NCI-H1930 (cell line): ENCODE results near the gene FLOT2.
"Not testable (repeated sequence)": the region's sequence is repeated elsewhere in the genome, so short reads cannot be mapped to it uniquely, and the experiment has no call there.

Experiments
- DNase-seq, 2 experiments: peaks; one replicate each; lab custom pipeline; 2025; lab: John Stamatoyannopoulos, UW

The FLOT2 gene, protein sequence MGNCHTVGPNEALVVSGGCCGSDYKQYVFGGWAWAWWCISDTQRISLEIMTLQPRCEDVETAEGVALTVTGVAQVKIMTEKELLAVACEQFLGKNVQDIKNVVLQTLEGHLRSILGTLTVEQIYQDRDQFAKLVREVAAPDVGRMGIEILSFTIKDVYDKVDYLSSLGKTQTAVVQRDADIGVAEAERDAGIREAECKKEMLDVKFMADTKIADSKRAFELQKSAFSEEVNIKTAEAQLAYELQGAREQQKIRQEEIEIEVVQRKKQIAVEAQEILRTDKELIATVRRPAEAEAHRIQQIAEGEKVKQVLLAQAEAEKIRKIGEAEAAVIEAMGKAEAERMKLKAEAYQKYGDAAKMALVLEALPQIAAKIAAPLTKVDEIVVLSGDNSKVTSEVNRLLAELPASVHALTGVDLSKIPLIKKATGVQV

DNA sequence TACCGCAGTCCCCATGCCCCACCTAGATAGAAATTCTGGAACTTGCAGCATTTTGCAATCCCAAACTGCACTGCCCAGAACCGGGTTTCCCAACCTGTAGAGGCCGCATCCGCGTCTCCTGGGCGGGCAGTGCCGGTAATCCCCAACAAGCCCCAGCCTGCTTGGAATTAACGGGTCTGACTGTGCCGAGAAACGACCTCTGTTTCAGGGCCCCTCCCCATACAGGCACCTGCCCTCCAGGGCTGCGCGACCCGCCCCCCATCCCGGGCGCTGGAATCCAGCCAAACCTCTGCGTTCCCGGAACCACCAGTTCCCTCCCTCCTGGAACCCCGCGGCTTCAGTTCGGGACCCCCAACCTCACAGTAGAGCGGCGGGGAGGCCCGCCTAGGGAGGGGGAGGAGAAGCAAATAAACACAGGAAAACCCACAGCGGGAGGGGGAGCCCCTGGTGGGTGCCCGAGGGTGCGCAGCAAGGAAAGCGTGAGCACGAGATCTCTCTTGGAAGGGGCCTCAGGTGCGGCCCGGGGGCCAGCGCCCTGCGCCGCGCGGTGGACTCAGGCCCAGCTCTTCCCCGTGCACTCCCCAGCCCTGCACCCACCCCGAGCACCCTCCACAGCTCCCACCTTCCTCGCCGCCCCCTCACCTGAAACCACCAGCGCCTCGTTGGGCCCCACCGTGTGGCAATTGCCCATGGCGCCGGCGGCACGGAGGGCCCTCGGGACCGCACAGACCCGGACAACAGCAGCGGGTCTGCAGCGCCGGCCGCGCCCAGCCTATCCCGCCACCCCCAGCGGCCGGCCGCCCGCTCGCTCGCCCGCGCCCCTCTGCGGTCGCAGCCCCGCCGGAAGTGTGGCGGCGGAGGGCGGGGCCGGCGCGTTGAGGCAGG lies at the start of gene FLOT2:
Gene FLOT2, minus strand, starts transcription at position 850 of the 885 bp plus-strand sequence. Its CDS starts 159 bp downstream, at position 691.
- DNase-seq = peak; percentile 44 to 60

- DNase-seq = no peak
Measured at GRCh38 chr17:28946239-28946638, 48.7 kb upstream of the FLOT2 start.

DNA sequence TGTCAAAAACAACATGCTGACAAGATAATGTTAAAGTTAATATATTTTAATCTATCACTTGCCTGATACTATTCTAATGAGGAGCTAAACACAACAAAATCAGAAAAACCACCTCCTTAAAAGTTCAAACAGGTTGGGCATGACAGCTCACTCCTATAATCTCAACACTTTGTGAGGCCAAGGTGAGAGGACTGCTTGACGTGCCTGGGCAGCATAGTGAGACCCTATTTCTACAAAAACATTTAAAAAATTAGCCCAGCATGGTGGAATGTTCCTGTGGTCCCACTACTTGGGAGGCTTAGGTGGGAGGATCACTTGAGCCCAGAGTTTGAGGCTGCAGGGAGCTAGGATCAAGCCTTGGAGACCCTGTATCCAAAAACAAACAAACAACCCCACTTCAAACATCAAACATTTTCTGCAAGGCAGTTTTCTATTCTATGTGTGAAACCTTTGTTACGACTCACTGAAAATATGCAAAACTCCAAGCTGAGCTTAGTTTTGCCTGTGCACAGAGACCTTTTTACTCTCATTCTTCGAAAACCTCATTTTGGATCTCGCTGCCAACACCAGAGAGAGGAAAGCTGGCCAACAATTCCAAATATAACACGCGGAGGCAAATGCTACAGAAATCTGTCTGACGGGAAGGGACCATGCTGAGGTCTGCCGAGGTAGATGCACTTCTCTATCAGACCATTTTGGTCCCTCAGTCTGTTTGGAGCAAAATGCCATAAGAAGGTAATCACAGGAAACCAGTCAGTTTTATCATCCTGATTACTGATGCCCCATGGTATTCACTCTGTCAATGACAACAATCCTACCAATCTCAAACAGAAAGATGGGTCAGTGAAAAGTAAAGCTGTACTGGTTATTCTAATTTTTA lies 47.6 kb upstream of the FLOT2 start:
- DNase-seq = no peak

- DNase-seq = no peak
Measured at GRCh38 chr17:28944343-28944742, 46.8 kb upstream of the FLOT2 start.

- DNase-seq = no peak
Measured at GRCh38 chr17:28942925-28943324, 45.4 kb upstream of the FLOT2 start.

GRCh38 chr17:28941251-28941650 lies 43.7 kb upstream of the FLOT2 start:
- no peak for DNase-seq

DNA sequence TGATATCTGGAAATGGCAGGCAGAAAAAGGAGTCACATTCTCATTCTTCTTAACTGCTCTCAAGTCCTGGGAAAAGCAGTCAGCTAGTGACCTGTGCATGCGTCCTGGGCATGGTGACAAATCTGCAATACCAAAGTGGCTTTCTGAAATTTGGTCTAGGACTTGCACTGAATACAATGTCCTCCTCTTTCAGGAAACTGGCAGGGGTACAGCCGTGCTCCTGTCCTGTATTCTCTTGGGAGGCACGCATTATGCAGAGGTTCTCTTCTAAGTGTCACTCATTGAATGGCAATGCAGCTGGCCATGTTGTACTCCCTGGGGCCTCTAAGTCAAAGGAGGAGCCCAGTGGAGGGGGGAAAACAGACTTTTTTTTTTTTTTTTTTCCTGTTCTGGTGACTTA lies 43.1 kb upstream of the FLOT2 start:
- DNase-seq = no peak

DNA sequence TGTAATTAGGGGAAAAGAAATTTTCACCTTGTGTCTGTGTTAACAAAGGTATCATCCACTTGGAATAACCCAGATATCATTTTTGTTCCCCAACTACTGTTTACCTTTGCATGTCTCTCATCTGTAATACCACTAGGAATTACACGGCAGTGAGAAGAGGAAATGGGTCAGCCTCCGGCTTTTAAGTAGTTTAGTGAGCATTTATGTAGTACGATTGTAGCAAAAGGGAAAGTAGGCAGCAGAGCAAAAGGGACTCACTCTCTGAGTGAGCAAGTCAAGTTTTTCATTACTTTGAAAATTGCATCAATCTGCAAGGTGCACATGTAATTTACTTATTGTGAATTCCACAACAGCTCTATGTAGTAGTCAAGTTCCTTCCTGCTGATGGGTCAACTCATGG lies 42.6 kb upstream of the FLOT2 start:
- no peak for DNase-seq

DNA sequence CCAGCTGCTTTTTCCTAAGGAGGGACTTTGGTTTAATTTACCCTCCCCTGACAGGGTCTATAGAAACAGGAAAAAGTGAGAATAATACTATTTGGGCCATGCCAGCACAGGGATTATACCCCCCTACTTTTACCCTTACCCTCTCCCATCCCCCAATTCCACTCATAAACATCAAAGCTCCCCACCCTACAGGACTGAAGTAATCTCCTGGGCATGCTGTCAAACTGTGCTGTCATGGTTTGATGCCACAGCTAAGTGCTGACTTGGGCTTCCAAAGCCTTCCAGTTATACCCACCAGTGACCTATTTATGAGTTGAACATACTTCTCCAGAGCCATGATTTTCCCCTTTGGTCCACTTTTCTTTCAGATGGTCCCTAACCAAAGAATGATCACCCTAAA lies 41.0 kb upstream of the FLOT2 start:
- no peak for DNase-seq

DNA sequence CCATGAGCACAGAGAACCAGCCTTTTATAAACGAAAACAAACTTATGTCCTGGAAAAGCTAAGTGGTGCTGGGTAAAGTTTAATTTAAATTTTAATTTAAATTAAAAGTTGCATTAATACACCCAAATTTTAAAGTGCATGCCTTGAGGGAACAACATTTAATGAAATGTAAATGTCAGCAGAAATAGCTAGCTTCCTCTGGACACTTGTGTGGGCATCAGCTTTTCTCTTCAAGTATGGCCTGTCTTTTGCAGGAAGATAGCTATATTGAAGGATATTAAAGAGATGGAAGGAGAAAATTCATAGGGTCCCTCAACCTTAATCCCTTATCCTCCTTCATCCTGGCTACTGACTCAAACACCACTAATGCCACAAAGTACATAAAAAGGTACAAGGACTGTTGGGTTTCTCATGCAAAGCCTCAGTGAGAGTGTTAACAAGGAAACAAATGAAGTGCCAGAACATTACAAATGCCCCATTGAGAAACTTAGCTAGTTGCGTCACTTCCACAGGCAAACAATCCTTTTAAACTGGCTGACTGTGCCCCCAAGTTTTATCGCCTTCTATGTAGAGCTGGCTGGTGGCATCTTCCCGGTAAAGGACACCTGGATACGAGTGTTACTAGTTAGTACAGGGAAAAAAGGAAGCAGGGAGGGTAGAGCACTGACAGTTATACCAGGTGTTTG lies 39.7 kb upstream of the FLOT2 start:
- no peak for DNase-seq

DNA sequence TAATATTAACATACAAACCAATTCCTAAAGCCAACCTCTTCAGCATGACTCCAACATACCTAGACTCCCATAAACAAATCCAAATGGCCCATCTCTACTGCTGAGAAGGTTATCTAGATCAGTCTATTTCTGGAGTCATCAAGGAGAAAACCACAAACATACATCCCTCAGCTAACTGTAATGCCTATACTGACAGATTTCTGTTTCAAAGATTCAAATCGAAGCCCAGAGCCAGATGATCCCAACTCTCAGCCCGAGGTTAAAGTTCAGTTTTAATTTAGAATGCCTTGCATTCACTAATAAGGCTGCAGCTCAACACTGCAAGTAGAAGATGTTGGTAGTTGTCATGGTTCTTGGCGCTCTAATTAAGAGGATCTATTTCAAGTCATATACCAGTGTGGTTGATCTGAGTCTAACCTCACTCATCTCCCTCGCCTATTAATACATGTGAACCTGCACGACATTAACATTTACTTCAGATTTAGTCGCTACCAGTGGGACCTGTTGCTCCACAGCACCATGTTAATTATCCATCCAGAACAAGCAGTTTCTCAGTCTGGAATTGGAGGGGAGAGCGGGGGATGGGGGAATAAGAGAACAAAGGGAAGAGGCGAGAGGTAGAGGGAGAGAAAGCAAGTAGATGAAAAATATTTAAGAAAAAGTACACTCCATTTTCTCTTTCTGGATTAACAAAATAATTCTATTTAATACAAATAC lies 38.4 kb upstream of the FLOT2 start:
- no peak for DNase-seq

- not testable (repeated sequence) for DNase-seq
Measured at GRCh38 chr17:28934508-28934907, 37.0 kb upstream of the FLOT2 start.

DNA sequence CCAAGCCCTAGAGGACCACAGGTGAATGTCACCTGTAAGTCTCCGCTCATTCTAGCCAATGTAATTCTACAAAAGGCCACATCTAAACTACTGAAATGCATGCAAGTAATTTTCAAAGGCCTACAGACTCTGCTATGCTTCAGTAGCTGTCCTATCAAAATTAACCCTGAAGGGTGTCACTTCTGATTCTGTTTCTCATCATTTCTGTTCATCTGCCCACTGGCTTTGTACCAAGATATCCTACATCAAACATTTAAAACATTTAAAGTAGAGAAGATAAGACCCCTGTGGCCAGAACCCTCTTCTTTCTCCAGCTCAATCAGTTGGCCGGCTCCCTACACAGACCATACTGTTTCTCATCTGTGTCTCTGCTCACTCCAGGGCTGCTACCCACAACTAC lies 32.3 kb upstream of the FLOT2 start:
- no peak for DNase-seq

- DNase-seq = no peak
Measured at GRCh38 chr17:28928061-28928460, 30.5 kb upstream of the FLOT2 start.

DNA sequence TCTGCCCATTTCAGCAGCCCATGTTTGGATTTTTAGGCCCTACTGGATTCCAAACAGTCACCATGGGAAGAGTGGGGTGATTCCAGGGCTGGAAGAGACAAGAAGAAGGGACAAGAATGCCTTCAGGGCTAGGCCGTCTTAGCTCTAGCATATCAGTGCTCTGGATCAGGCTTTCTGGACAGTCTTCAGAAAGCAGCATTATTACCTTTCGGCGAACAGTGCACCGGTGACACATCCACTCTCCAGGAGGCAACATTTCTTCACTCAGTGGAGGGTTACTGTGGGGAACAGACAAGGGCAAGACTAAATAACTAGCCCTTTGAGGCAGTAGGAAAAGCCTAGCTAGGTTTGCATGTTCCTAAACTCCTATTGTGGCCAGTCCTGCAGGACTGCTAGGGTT lies 29.3 kb upstream of the FLOT2 start:
- no peak for DNase-seq

GRCh38 chr17:28926366-28926765 lies 28.8 kb upstream of the FLOT2 start:
- no peak for DNase-seq

DNA sequence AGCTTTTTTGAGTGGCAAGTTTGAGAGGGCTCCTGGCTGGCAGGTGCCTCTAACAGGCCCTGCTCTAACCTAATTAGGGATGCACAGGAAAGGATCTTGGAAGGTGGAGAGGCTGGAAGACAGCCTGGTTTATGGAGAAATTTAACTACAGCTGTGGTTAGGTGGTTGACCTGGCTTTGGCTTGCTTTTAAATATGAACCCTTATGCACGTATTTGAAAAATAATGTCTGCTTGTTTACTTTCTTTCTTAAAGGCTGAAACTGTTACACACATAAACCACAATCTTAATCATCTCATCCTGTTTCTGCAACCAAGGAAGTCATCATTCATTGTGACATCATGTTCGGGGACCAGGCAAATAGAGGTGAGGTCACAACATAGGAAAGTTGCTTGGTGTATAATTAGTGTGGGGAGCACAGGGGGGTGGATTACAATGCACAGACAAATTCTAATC lies 28.4 kb upstream of the FLOT2 start:
- DNase-seq = no peak

- DNase-seq = no peak
Measured at GRCh38 chr17:28920201-28920600, 22.7 kb upstream of the FLOT2 start.

- no peak for DNase-seq
Measured at GRCh38 chr17:28918295-28918694, 20.8 kb upstream of the FLOT2 start.

DNA sequence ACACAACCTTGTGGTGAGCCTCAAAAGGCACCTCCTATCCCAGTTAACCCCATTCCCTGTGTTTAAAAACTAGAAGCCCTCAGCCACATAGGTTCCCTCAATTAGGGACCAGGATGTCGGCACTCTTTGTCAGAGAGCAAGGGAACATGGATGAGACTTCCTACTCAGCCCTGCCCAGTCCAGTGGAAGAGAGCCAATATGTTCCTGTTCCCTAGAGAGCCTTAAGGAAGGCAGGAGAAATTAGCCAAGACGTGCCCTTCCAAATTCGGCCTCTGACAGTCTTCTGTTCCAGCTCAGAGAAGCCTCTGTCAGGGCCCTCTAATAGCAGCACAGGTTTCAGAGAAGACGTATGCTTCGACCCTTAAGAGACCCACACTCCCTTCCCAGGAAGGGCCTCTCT lies 19.9 kb upstream of the FLOT2 start:
- no peak for DNase-seq

DNA sequence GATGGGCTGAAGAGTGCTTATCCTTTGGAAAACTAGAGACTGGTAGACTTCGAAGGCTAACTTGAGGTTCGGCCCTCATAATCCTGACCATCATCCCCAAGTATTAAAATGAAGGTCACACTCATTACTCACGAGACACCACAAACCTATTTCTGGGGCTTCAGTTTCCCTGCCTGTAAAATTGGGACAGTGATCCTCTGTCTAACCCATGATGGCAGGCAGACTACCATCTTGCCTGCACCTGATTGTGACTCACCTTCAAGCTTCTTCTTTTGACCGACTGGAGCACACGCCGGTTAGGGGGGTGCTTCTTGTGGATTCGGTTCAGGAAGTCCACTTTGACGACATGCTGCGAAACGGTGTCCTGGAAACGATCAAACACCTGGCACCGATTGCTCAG lies 19.5 kb upstream of the FLOT2 start:
- DNase-seq = no peak
